ENCODE data around the gene ZFPM1. TPM values are rescaled to one million over a fixed set of nuclear protein-coding genes. Genes with fewer than 3 reads are reported as not detected.
A peak's percentile ranks its signal among the peaks of the same experiment; 100 is the strongest.

The ZFPM1 gene
- total and polyA plus RNA-seq, 2 of the 8 experiments (the other 6 are each of a cell fraction or from before 2014, with no cell fraction given), result 0.74 to 4.8 TPM

GRCh38 chr16:88458773-88459235, 5.7 kb downstream of the ZFPM1 start:
- H3K23me2 ChIP-seq (ENCODE audit: low read depth, low read length), result peaks cover 4% of the 10 kb centered on the region; the same call in 1 of the 2 replicates
- no peak overlapping the region for H2BK20ac ChIP-seq (ENCODE audit: low read length)
- 88% methylated on average over 11 of the region's 12 CpGs; no CpG with 5 or more reads in 1 of the 2 experiments for WGBS, 2 experiments (ENCODE audit: extremely low coverage in 1 of 2, insufficient coverage in 1 of 2, insufficient read length in 1 of 2, insufficient replicate concordance in 2 of 2, low coverage in 1 of 2, low lambda C conversion rate in 2 of 2, missing lambda C conversion rate in 1 of 2)
- peaks cover 4 to 42% (median 25%) of the 10 kb centered on the region in 4 experiments for H3K4me1 ChIP-seq (replicated peaks in 1 of 4; ENCODE audit: control insufficient read depth in 3 of 4, insufficient read depth in 4 of 4, low read length in 3 of 4)
- no peak overlapping the region for H3K4ac ChIP-seq (replicated peaks; ENCODE audit: insufficient read length, low read depth, low read length)
- DNase-seq (ENCODE audit: low read depth in 1 of 2, low spot score in 2 of 2) (no peak), FAIRE-seq (no peak)
- H2BK12ac ChIP-seq (ENCODE audit: low read depth, low read length), result peak overlapping the region; percentile 39; the same call in 1 of the 2 replicates
- H3K14ac ChIP-seq (ENCODE audit: insufficient read length), result no peak overlapping the region
- H3K56ac ChIP-seq (replicated peaks; ENCODE audit: insufficient read length, low read depth, low read length), result no peak overlapping the region
- H3K27me3 ChIP-seq (replicated peaks in 1 of 4; ENCODE audit: control insufficient read depth in 3 of 4, extremely low read depth in 1 of 4, insufficient read depth in 3 of 4, low read length in 3 of 4), result peaks cover 19 to 38% (median 37%) of the 10 kb centered on the region in 4 experiments
- H3K18ac ChIP-seq (ENCODE audit: extremely low read depth, low read length), result no peak overlapping the region
- no peak overlapping the region; the same call in 1 of the 2 replicates for H4K8ac ChIP-seq (ENCODE audit: extremely low read depth, insufficient read depth, low read length)
- no peaks in the 10 kb centered on the region for H3K9me3 ChIP-seq (ENCODE audit: insufficient read depth in 2 of 2, low read depth in 1 of 2, low read length in 1 of 2)
- TF ChIP-seq SUZ12 (IDR thresholded peaks at IDR 0.05; ENCODE audit: low read length) (no peak), PHF8 (conservative IDR thresholded peaks at IDR 0.05; ENCODE audit: low read depth, low read length) (no peak), POU5F1 (IDR thresholded peaks at IDR 0.05; ENCODE audit: low read depth, low read length) (no peak), TBP (IDR thresholded peaks at IDR 0.05; ENCODE audit: low read depth, low read length) (no peak), TAF1 (IDR thresholded peaks at IDR 0.05; ENCODE audit: low read depth, low read length) (no peak)
- H3K79me1 ChIP-seq (ENCODE audit: low read depth, low read length), result peaks cover 7% of the 10 kb centered on the region; the same call in 1 of the 2 replicates
- peak overlapping the region; percentile 72; the same call in 1 of the 2 replicates for H2BK15ac ChIP-seq (ENCODE audit: low read length)
- no peak overlapping the region for H3K4me2 ChIP-seq (ENCODE audit: insufficient read depth in 1 of 2, low read depth in 2 of 2, low read length in 2 of 2)
- H2AFZ ChIP-seq (ENCODE audit: low read length), result no peak overlapping the region
- no peak overlapping the region for H3K9ac ChIP-seq (replicated peaks in 1 of 4; ENCODE audit: extremely low read depth in 1 of 4, low read depth in 3 of 4, low read length in 3 of 4)
- peaks cover 0 to 4% (median 0%) of the 10 kb centered on the region in 4 experiments; a peak in 1 of 8 replicates for H3K36me3 ChIP-seq (ENCODE audit: control insufficient read depth in 2 of 4, insufficient read depth in 4 of 4, low read length in 3 of 4)
- no peak overlapping the region for H3K23ac ChIP-seq (ENCODE audit: insufficient read length)
- no peak overlapping the region for H4K91ac ChIP-seq (replicated peaks; ENCODE audit: insufficient read length, low read length)
- H2BK5ac ChIP-seq (ENCODE audit: low read depth, low read length), result no peak overlapping the region
- ChIA-PET POLR2A (ENCODE audit: partially characterized antibody) (interaction anchor here (1.1 kb wide), 1 partner anchor 12 kb away, joined by 3 read pairs; no protein-coding TSS in a partner anchor), CTCF (ENCODE audit: partially characterized antibody) (interaction anchor here (0.5 to 1.5 kb wide), 5 partner anchors 11 to 602 kb away, joined by 3 to 5 read pairs (median 3); no protein-coding TSS in a partner anchor)
- H3K79me2 ChIP-seq (ENCODE audit: control insufficient read depth in 1 of 2, insufficient read depth in 2 of 2, low read length in 2 of 2), result 0 out of 4 replicates have a peak, but pooled peaks cover 0 to 3% of the 10 kb centered on the region in 2 experiments
- H4K5ac ChIP-seq (ENCODE audit: insufficient read length, low read depth, low read length), result no peak overlapping the region
- H4K20me1 ChIP-seq (replicated peaks in 1 of 2; ENCODE audit: control insufficient read depth in 1 of 2, insufficient read depth in 2 of 2, low read length in 2 of 2), result peaks cover 12 to 17% of the 10 kb centered on the region in 2 experiments
- H2BK120ac ChIP-seq (replicated peaks; ENCODE audit: low read depth, low read length), result no peak overlapping the region
- peak overlapping the region; percentile 53; the same call in 1 of the 2 replicates for H2AK5ac ChIP-seq (ENCODE audit: low read depth, low read length)
- no peak overlapping the region for H3K27ac ChIP-seq (ENCODE audit: low read depth, low read length)
- H3K4me3 ChIP-seq (ENCODE audit: extremely low read depth in 1 of 4, insufficient read depth in 2 of 4, low read depth in 3 of 4, low read length in 4 of 4), result no peak overlapping the region
